HepG2 (cell line): ENCODE data around the gene CARS2. TPM values are rescaled to one million over a fixed set of nuclear protein-coding genes. Genes with fewer than 3 reads are reported as not detected.

ENCODE experiments used
- ATF7-NPFF ChIP-seq: sonication (generic); formaldehyde crosslinking; IDR thresholded peaks from 2 replicates; pipeline ENCODE4 v1.8.1; 2023; ENCODE audit warnings: mild to moderate bottlenecking, low read depth, missing genetic modification reagents, moderate library complexity
- BCL3 ChIP-seq: sonication (generic); formaldehyde crosslinking; IDR thresholded peaks from 2 replicates; pipeline ENCODE4 v1.5.1; 2020; ENCODE audit warnings: mild to moderate bottlenecking, missing genetic modification reagents, moderate library complexity
- CBX2 ChIP-seq, 2 experiments: fragments of 200-600 bp in 1 of 2; sonication (generic); formaldehyde crosslinking in 1 of 2; IDR thresholded peaks; 2 replicates each; pipeline versions ENCODE4 v1.7.0 to v1.8.1; 2018 to 2022; ENCODE audit warnings: low read depth in 2 of 2, low read length in 1 of 2, mild to moderate bottlenecking in 1 of 2, missing genetic modification reagents in 1 of 2
- CEBPB ChIP-seq: IDR thresholded peaks from 2 replicates; pipeline ENCODE4 v1.6.1; 2011; ENCODE audit warnings: low read depth, low read length, improper control_type of control experiment, borderline replicate concordance
- FIP1L1 ChIP-seq: fragments of 200-400 bp; formaldehyde crosslinking; IDR thresholded peaks from 2 replicates; pipeline ENCODE4 v1.6.1; 2018; ENCODE audit warnings: low read depth, mild to moderate bottlenecking, low read length, moderate library complexity, borderline replicate concordance; ENCODE audit not compliant: insufficient read depth
- FOXJ3 ChIP-seq: sonication (generic); formaldehyde crosslinking; IDR thresholded peaks from 2 replicates; pipeline ENCODE4 v1.4.0; 2020; ENCODE audit warnings: missing genetic modification reagents, mild to moderate bottlenecking, borderline replicate concordance
- HOXA5 ChIP-seq: sonication (generic); formaldehyde crosslinking; IDR thresholded peaks from 2 replicates; pipeline ENCODE4 v1.4.0; 2020; ENCODE audit warnings: missing genetic modification reagents
- KDM1A ChIP-seq: IDR thresholded peaks from 2 replicates; pipeline ENCODE4 v1.6.1; 2016; ENCODE audit warnings: missing compliant biosample characterization
- KLF16 ChIP-seq, 2 experiments: sonication (generic) in 1 of 2; formaldehyde crosslinking in 1 of 2; IDR thresholded peaks; 2 replicates each; pipeline versions ENCODE4 v1.6.1 to v1.8.0; 2016 to 2023; ENCODE audit warnings: missing genetic modification reagents in 2 of 2, missing compliant biosample characterization in 1 of 2
- KLF6 ChIP-seq: IDR thresholded peaks from 2 replicates; pipeline ENCODE4 v1.8.0; 2016; ENCODE audit warnings: missing biosample characterization, missing genetic modification reagents
- MED13 ChIP-seq: sonication (generic); formaldehyde crosslinking; IDR thresholded peaks from 2 replicates; pipeline ENCODE4 v1.5.0; 2020; ENCODE audit warnings: missing genetic modification reagents
- MEIS2 ChIP-seq: sonication (generic); formaldehyde crosslinking; IDR thresholded peaks from 2 replicates; pipeline ENCODE4 v1.9.0; 2021; ENCODE audit warnings: mild to moderate bottlenecking, missing genetic modification reagents
- NR2F6 ChIP-seq, 2 experiments: IDR thresholded peaks; 2 replicates each; pipeline ENCODE4 v1.6.1; 2016; ENCODE audit warnings: antibody characterized with exemption in 1 of 2, mild to moderate bottlenecking in 1 of 2
- PATZ1 ChIP-seq: sonication (generic); formaldehyde crosslinking; IDR thresholded peaks from 2 replicates; pipeline ENCODE4 v1.4.0; 2020; ENCODE audit warnings: missing genetic modification reagents
- PRMT3 ChIP-seq: sonication (generic); formaldehyde crosslinking; IDR thresholded peaks from 2 replicates; pipeline ENCODE4 v1.8.1; 2022; ENCODE audit warnings: low read depth, mild to moderate bottlenecking, moderate library complexity, missing genetic modification reagents, borderline replicate concordance
- SAP130 ChIP-seq: IDR thresholded peaks from 2 replicates; pipeline ENCODE4 v1.6.1; 2016; ENCODE audit warnings: low read depth
- SCMH1 ChIP-seq: sonication (generic); formaldehyde crosslinking; IDR thresholded peaks from 2 replicates; pipeline ENCODE4 v1.9.0; 2021; ENCODE audit warnings: missing genetic modification reagents, mild to moderate bottlenecking, borderline replicate concordance
- SMARCE1 ChIP-seq: fragments of 450-650 bp; IDR thresholded peaks from 2 replicates; pipeline ENCODE4 v1.6.1; 2017; ENCODE audit warnings: borderline replicate concordance
- TEAD2 ChIP-seq: sonication (generic); formaldehyde crosslinking; IDR thresholded peaks from 2 replicates; pipeline ENCODE4 v1.9.0; 2021; ENCODE audit warnings: missing genetic modification reagents
- ZNF17 ChIP-seq: sonication (generic); formaldehyde crosslinking; IDR thresholded peaks from 2 replicates; pipeline ENCODE4 v1.5.0; 2020; ENCODE audit warnings: mild to moderate bottlenecking, missing genetic modification reagents
- ZNF207 ChIP-seq: fragments of 450-650 bp; IDR thresholded peaks from 2 replicates; pipeline ENCODE4 v1.6.1; 2016; ENCODE audit warnings: antibody characterized with exemption, borderline replicate concordance
- ZNF232 ChIP-seq: sonication (generic); formaldehyde crosslinking; IDR thresholded peaks from 2 replicates; pipeline ENCODE4 v1.4.0; 2020; ENCODE audit warnings: missing genetic modification reagents, borderline replicate concordance
- ZNF337 ChIP-seq: sonication (generic); formaldehyde crosslinking; IDR thresholded peaks from 2 replicates; pipeline ENCODE4 v1.5.1; 2020; ENCODE audit warnings: missing genetic modification reagents, low read depth, mild to moderate bottlenecking, borderline replicate concordance
- ZNF577 ChIP-seq: sonication (generic); formaldehyde crosslinking; IDR thresholded peaks from 2 replicates; pipeline ENCODE4 v1.4.0; 2020; ENCODE audit warnings: mild to moderate bottlenecking, low read depth, missing genetic modification reagents, borderline replicate concordance
- ZNF780A ChIP-seq: sonication (generic); formaldehyde crosslinking; IDR thresholded peaks from 2 replicates; pipeline ENCODE4 v1.8.0; 2022; ENCODE audit warnings: mild to moderate bottlenecking, missing genetic modification reagents, moderate library complexity
- ZNF883 ChIP-seq: sonication (generic); formaldehyde crosslinking; IDR thresholded peaks from 2 replicates; pipeline ENCODE4 v1.5.1; 2020; ENCODE audit warnings: mild to moderate bottlenecking, missing genetic modification reagents; ENCODE audit errors: not compliant biosample characterization
- polyA plus RNA-seq, 8 experiments: library from polyadenylated mRNA; depleted of rRNA in 3 of 8; stranded (reverse) in 7 of 8; unstranded in 1 of 8; fragments of >200 nt; fragmentation: Illumina TruSeq in 4 of 8; extraction: Trizol in 4 of 8; gene quantifications; 2 replicates each; pipeline versions ENCODE4 v1.2.1 to v1.2.3, GENCODE V29; 2011 to 2016; ENCODE audit warnings: low read depth in 4 of 8, missing spikeins in 1 of 8, mixed read lengths in 1 of 8; ENCODE audit not compliant: insufficient read depth in 1 of 8
- total RNA-seq, 5 experiments: library from RNA; depleted of rRNA; stranded (reverse); fragments of >200 nt; fragmentation: Illumina TruSeq; extraction: Trizol; gene quantifications; 2 replicates each; pipeline ENCODE4 v1.2.3, GENCODE V29; 2016; ENCODE audit warnings: low read depth in 1 of 5
- TF ChIP-seq, protein P1 (sequence below): sonication (generic); formaldehyde crosslinking; IDR thresholded peaks from 2 replicates; pipeline ENCODE4 v1.4.0; 2020; ENCODE audit warnings: mild to moderate bottlenecking, missing genetic modification reagents

The CARS2 gene
- total and polyA plus RNA-seq, 2 of the 13 experiments (the other 11 are each of a cell fraction or from before 2014, with no cell fraction given): 41.1 to 59.3 TPM

DNA sequence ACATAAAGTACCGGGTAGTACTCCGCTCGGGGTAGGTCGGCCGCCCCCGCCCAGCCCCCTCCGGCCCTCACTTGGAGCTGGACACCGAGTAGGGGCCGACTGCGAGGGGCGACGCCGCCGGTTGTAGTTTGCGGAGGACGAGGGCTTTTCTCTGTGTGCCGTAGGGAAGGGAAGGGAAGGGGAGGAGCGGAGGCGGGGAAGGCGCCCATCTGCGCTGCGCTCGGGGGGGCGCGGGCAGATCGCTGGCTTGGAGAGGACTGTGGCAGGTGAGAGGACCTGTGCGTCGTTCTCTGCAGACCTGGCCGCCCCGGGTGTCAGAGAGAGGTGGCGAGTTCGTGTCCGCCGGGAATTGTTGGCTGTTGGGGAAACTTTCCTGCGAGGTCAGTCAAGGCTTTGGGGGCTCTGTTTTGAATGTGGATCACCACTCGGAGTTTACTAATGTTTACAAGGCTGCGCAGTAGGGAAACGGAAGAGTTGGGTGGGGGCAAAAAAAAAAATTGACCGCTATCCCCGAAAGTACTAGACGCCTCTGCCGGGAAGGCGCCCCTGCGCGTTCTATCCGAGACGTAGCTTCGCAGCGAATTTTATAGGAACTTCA, 9.0 kb upstream of the CARS2 start (continued):
- TF ChIP-seq, protein P1, sequence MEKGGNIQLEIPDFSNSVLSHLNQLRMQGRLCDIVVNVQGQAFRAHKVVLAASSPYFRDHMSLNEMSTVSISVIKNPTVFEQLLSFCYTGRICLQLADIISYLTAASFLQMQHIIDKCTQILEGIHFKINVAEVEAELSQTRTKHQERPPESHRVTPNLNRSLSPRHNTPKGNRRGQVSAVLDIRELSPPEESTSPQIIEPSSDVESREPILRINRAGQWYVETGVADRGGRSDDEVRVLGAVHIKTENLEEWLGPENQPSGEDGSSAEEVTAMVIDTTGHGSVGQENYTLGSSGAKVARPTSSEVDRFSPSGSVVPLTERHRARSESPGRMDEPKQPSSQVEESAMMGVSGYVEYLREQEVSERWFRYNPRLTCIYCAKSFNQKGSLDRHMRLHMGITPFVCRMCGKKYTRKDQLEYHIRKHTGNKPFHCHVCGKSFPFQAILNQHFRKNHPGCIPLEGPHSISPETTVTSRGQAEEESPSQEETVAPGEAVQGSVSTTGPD (CRISPR knock-in tag): no peak
- no peak; the same call in 1 of the 2 replicates for TF ChIP-seq ZNF232
- no peak for TF ChIP-seq TEAD2 (CRISPR knock-in tag)
- peak; percentile 74; the same call in 1 of the 2 replicates for TF ChIP-seq MED13 (CRISPR knock-in tag)
- peak; percentile 54 for TF ChIP-seq PATZ1 (CRISPR knock-in tag)
- TF ChIP-seq ZNF577 (CRISPR knock-in tag): no peak
- no peak; the same call in 1 of the 2 replicates for TF ChIP-seq KLF6 (CRISPR knock-in tag)
- TF ChIP-seq FOXJ3 (CRISPR knock-in tag): no peak
- TF ChIP-seq NR2F6 (IDR thresholded peaks at IDR 0.05): no peak
- no peak for TF ChIP-seq NR2F6 (CRISPR knock-in tag; IDR thresholded peaks at IDR 0.05)
- TF ChIP-seq CEBPB: no peak
- TF ChIP-seq HOXA5: no peak; the same call in 1 of the 2 replicates
- TF ChIP-seq SCMH1: no peak
- TF ChIP-seq ATF7-NPFF (CRISPR knock-in tag): peak; percentile 8; the same call in 1 of the 2 replicates
- no peak for TF ChIP-seq PRMT3
- no peak for TF ChIP-seq BCL3
- no peak for TF ChIP-seq ZNF780A (CRISPR knock-in tag)
- TF ChIP-seq ZNF17 (CRISPR knock-in tag): no peak
- TF ChIP-seq ZNF207: no peak
- peak in 1 of 2 experiments; percentile 69; a peak in 1 of 4 replicates for TF ChIP-seq KLF16 (CRISPR knock-in tag; IDR thresholded peaks at IDR 0.05)
- peak; percentile 23 for TF ChIP-seq ZNF883 (CRISPR knock-in tag)
- no peak for TF ChIP-seq ZNF337 (CRISPR knock-in tag)
- no peak for TF ChIP-seq MEIS2
- TF ChIP-seq FIP1L1: no peak
- no peak for TF ChIP-seq KDM1A (CRISPR knock-in tag)
- TF ChIP-seq SMARCE1: no peak
- TF ChIP-seq CBX2 (IDR thresholded peaks at IDR 0.05; ENCODE audit: low read depth, low read length): no peak
- TF ChIP-seq CBX2 (CRISPR knock-in tag; IDR thresholded peaks at IDR 0.05; ENCODE audit: low read depth): no peak
- TF ChIP-seq SAP130 (CRISPR knock-in tag): peak; percentile 57
